HG03575 (cell line): Measurements from ENCODE around the gene ADGRD1.
"Not testable (repeated sequence)": the region's sequence is repeated elsewhere in the genome, so short reads cannot be mapped to it uniquely, and the experiment has no call there.

Source experiments
- ATAC-seq: cut with Tn5 transposase; IDR thresholded peaks from one replicate; pipeline ENCODE4 v1.9.1; 2021; ENCODE audit not compliant: unreplicated experiment, insufficient number of reproducible peaks, low FRiP score; ENCODE audit errors: extremely low read depth

ADGRD1 gene

GRCh38 chr12:130978785-130979184, 25.1 kb downstream of the ADGRD1 start:
- ATAC-seq, result no peak

- ATAC-seq, result no peak
These were observed 27.5 kb downstream of the ADGRD1 start for GRCh38 chr12:130981074-130981742.

- no peak for ATAC-seq
These were observed 28.2 kb downstream of the ADGRD1 start for GRCh38 chr12:130981911-130982310.

GRCh38 chr12:130982565-130983225, 29.0 kb downstream of the ADGRD1 start:
- ATAC-seq, result no peak

GRCh38 chr12:130983328-130984017, 29.8 kb downstream of the ADGRD1 start:
- ATAC-seq, result no peak

GRCh38 chr12:130984183-130985058, 30.7 kb downstream of the ADGRD1 start:
- no peak for ATAC-seq

- no peak for ATAC-seq
These were observed 33.6 kb downstream of the ADGRD1 start for GRCh38 chr12:130987151-130987931.

GRCh38 chr12:130988261-130988660, 34.6 kb downstream of the ADGRD1 start:
- no peak for ATAC-seq

- no peak for ATAC-seq
These were observed 35.0 kb downstream of the ADGRD1 start for GRCh38 chr12:130988751-130989150.

- no peak for ATAC-seq
These were observed 35.7 kb downstream of the ADGRD1 start for GRCh38 chr12:130989391-130989790.

- no peak for ATAC-seq
These were observed 36.3 kb downstream of the ADGRD1 start for GRCh38 chr12:130990034-130990433.

- no peak for ATAC-seq
These were observed 38.7 kb downstream of the ADGRD1 start for GRCh38 chr12:130992448-130992847.

- no peak for ATAC-seq
These were observed 39.4 kb downstream of the ADGRD1 start for GRCh38 chr12:130992979-130993538.

- no peak for ATAC-seq
These were observed 40.3 kb downstream of the ADGRD1 start for GRCh38 chr12:130993759-130994670.

- no peak for ATAC-seq
These were observed 41.2 kb downstream of the ADGRD1 start for GRCh38 chr12:130994821-130995375.

- not testable (repeated sequence) for ATAC-seq
These were observed 41.8 kb downstream of the ADGRD1 start for GRCh38 chr12:130995386-130995969.

GRCh38 chr12:130998136-130998535, 44.4 kb downstream of the ADGRD1 start:
- no peak for ATAC-seq
